ENCODE results near the gene LARP4B.

GRCh38 chr10:921471-922414 is 9.8 kb downstream of the LARP4B start:
- TF ChIP-seq CTCF (IDR thresholded peaks at IDR 0.05; ENCODE audit: low read depth, low read length, poor library complexity, severe bottlenecking) (no peak), EZH2phosphoT487 (IDR thresholded peaks at IDR 0.05; ENCODE audit: borderline replicate concordance, low read length) (no peak)

Data from DOHH2 (cell line).